Measurements from ENCODE around the gene SH3GLB1. TPM values are rescaled to one million over a fixed set of nuclear protein-coding genes. Genes with fewer than 3 reads are reported as not detected.
"Not testable (repeated sequence)": the region's sequence is repeated elsewhere in the genome, so short reads cannot be mapped to it uniquely, and the experiment has no call there.

Gene SH3GLB1
- total and polyA plus RNA-seq, 9 donors = 18.8 to 63.2 (median 49.5) TPM

DNA sequence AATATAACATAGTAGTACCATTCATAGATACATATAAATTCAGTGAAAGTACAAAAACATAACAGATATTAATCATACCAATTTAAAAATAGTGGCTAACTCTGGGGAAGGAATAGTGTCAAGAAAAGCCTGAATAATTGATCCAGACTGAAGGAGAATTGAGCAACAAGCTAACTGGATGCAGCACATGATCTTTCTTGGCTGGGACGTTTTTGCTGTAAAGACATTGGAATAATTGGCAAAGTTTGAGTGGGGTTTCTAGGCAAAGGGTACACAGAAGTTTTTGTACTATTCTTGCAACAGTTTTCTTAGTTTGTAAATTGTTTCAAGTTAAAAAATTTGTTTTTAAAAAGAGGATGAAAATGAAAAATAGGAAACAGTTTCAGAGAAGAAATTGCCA, 2.6 kb upstream of the SH3GLB1 start:
- H3K4me1 ChIP-seq (ENCODE audit: insufficient read depth) = no peaks in the 10 kb centered on the region
- no peaks in the 10 kb centered on the region for H3K9me3 ChIP-seq
- H3K4me3 ChIP-seq = no peak overlapping the region
- H3K36me3 ChIP-seq = no peaks in the 10 kb centered on the region
- WGBS, 3 donors = 22% methylated on average over 1 of the region's 1 CpG
- H3K27me3 ChIP-seq = no peaks in the 10 kb centered on the region
- DNase-seq = no peak
- H3K27ac ChIP-seq = no peak overlapping the region
- intact Hi-C loops (cut with DNase I) = loop anchor here in 1 of 4 donors (10.0 kb wide), 1 partner anchor 383 kb away; no protein-coding TSS in a partner anchor
- TF ChIP-seq, protein P1, sequence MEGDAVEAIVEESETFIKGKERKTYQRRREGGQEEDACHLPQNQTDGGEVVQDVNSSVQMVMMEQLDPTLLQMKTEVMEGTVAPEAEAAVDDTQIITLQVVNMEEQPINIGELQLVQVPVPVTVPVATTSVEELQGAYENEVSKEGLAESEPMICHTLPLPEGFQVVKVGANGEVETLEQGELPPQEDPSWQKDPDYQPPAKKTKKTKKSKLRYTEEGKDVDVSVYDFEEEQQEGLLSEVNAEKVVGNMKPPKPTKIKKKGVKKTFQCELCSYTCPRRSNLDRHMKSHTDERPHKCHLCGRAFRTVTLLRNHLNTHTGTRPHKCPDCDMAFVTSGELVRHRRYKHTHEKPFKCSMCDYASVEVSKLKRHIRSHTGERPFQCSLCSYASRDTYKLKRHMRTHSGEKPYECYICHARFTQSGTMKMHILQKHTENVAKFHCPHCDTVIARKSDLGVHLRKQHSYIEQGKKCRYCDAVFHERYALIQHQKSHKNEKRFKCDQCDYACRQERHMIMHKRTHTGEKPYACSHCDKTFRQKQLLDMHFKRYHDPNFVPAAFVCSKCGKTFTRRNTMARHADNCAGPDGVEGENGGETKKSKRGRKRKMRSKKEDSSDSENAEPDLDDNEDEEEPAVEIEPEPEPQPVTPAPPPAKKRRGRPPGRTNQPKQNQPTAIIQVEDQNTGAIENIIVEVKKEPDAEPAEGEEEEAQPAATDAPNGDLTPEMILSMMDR (IDR thresholded peaks at IDR 0.05) = no peak
- no peak for TF ChIP-seq POLR2A (IDR thresholded peaks at IDR 0.05)
- TF ChIP-seq EP300 (IDR thresholded peaks at IDR 0.05) = no peak

DNA sequence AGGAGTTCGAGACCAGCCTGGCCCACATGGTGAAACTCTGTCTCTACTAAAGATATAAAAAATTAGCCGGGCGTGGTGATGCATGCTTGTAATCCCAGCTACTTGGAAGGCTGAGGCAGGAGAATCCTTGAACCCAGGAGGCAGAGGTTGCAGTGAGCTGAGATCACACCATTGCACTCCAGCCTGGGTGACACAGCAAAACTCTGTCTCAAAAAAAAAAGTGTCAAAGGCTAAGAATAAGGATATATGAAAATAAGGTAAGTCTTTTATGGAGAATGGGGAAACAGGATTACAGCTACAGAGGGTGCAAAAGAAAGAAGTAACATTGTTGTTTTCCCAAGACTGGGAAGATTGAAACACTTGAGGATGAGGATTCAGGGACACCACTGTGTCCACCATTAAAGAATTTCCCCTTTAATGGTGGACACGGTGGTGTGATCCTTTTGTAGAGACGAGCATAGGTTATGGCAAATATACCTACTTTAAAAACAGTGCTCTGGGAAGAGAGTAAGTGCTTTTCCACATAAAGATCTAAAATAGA, 1.4 kb upstream of the SH3GLB1 start:
- H3K36me3 ChIP-seq; H3K9me3 ChIP-seq; H3K4me3 ChIP-seq; H3K27ac ChIP-seq; DNase-seq; H3K27me3 ChIP-seq; H3K4me1 ChIP-seq (ENCODE audit: insufficient read depth): not testable (repeated sequence)
- 89 to 94% (median 93%) methylated on average over 5 of the region's 5 CpGs for WGBS, 3 donors
- intact Hi-C loops (cut with DNase I) = loop anchor here in 1 of 4 donors (10.0 kb wide), 1 partner anchor 382 kb away; no protein-coding TSS in a partner anchor

DNA sequence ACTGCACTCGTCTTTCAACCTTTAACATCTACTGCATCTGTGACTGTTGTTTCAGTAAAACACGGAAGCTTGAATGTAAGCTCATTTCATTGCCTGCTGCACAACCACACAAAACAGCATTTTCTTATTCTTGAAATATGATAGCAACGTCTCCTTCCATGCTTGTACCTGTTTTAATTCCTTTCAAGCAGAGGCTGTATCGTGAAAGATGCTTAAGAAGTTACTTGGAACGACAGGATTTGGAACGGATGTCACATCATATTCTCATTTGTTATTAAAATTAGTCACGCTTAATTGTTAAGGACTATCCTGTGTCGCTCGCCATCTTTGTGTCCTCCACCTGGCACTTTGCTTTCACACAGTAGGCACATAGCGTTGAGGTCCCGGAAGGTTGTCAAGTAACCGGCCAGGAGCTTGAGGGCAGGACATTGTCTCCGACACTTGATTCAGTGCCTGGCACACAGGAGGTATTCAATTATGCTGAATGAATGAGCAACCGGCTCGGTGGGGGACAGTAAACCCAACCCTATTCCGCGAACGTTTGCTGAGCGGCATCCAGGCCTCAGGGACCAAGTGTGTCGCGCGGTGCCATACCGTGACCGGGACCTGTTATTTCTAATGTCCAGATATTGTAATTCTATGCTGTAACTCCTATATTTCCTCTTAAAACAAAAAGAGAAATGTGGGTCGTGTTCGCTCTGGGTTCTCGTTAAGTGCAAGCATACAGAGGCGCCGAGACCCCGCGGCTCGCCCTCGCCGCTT, 499 bp upstream of the SH3GLB1 start:
- no peaks in the 10 kb centered on the region for H3K9me3 ChIP-seq
- TF ChIP-seq, protein P1 (IDR thresholded peaks at IDR 0.05) = no peak
- no peaks in the 10 kb centered on the region for H3K36me3 ChIP-seq
- no peaks in the 10 kb centered on the region for H3K27me3 ChIP-seq
- H3K27ac ChIP-seq = peak overlapping the region; percentile 81 to 96
- H3K4me3 ChIP-seq = peak overlapping the region; percentile 96
- intact Hi-C loops (cut with DNase I) = loop anchor here in 1 of 4 donors (10.0 kb wide), 1 partner anchor 381 kb away; no protein-coding TSS in a partner anchor
- no peak for DNase-seq
- peaks cover 2% of the 10 kb centered on the region for H3K4me1 ChIP-seq (ENCODE audit: insufficient read depth)
- 10 to 13% (median 13%) methylated on average over 34 of the region's 34 CpGs for WGBS, 3 donors

DNA sequence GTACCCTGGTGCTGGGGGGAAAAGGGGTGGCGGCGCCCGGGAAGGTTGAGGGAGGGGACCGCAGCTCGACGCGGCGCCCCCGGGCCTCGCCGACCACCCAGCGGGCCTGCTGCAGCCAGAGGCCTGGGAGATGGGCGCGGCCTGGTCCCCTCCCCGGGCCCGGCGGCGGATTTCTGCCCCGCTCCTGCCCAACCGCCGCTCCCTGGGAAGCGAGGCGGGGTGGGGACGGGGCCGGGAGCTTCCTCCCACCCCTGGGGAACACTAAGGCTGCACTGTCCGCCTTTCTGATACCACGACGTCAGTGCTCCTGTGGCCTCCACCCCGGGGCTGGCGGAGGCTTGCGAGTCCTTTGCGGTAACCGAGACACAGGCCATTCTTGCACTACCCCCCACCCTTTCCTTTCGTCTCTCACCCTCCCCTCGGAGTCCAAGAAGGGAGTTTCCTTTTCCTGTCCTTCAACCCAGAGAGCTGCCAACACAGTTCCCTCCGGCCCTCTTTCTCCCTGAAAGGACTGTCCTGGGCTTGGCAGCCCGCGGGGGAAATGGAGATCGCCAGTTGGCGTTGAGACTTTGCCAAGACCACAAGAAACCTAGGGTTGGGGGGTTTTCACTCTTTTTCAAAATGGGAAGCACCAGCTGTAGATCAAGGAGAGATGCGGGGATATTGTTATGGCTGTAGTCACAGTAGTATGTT, 742 bp downstream of the SH3GLB1 start:
- Histone ChIP-seq H3K9me3 (no peaks in the 10 kb centered on the region), H3K4me1 (ENCODE audit: insufficient read depth) (peaks cover 2% of the 10 kb centered on the region), H3K27ac (peak overlapping the region; percentile 81 to 96), H3K27me3 (no peaks in the 10 kb centered on the region), H3K36me3 (no peaks in the 10 kb centered on the region), H3K4me3 (peak overlapping the region; percentile 96)
- intact Hi-C loops (cut with DNase I) = loop anchor here in 1 of 4 donors (10.0 kb wide), 1 partner anchor 380 kb away; no protein-coding TSS in a partner anchor
- TF ChIP-seq, protein P1 (IDR thresholded peaks at IDR 0.05) = no peak
- TF ChIP-seq EP300 (IDR thresholded peaks at IDR 0.05) = no peak
- no peak for TF ChIP-seq POLR2A (IDR thresholded peaks at IDR 0.05)
- peak in 3 of 5 donors; percentile 39 to 51 (median 44) for DNase-seq
- WGBS, 3 donors = 0 to 1% (median 0%) methylated on average over 17 to 41 of the region's 41 CpGs

All from ovary (tissue), 9 donors.